Measurements from ENCODE around the gene RAB3IL1.

Gene RAB3IL1

GRCh38 chr11:61912530-61912898 lies 4.9 kb downstream of the RAB3IL1 start:
- TF ChIP-seq CTCF (IDR thresholded peaks at IDR 0.05; ENCODE audit: control extremely low read depth, extremely low read depth, low read depth, missing control alignments) = no peak
- ChIA-PET CTCF (interaction anchor here (1.3 to 7.9 kb wide), 2 partner anchors 15 to 169 kb away, joined by 4 to 80 read pairs; no protein-coding TSS in a partner anchor), POLR2A (interaction anchor here (0.6 kb wide), 1 partner anchor 265 kb away, joined by 3 read pairs; no protein-coding TSS in a partner anchor)
- DNase-seq (ENCODE audit: extremely low spot score) = no peak

DNA sequence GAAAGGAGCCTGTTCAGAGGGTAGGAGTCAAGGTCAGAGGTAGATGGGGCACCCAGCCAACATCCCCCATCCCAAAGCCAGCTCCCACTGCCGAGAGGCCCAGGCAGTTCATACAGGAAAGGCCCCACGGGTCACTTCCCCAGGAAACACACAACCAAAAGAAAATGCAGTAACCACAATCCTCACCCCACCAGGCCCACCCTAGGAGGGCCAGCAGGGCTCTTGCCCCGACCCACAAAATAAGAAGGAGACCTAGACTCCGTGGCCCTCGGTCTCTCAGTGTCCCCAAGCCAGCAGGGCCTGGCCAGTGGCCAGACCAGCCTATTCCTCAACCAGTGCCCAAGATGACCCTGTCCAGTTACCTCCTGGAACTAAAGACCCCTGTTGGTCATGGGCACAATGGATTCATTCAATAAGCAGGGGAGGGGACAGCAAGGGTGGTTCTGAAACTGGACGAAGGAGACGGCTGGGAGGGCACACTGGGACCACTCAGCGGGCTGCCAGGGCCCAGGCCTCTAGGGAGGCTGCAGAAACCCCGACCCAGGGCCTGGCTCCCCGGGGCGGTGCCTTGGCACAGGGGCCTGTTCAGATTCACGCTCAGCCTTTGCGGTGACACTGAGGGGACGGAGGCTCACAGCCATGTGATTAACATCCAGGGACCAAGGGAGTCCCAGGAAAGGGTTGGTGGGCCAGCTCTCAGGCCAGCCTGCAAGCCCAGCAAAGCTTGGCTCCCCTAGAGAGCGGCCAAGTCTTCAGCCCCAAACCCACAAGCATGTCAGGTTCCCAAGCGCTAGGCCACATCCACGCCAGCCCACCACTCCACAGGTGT lies 5.5 kb downstream of the RAB3IL1 start:
- POLR2A ChIA-PET = interaction anchor here (0.6 kb wide), 1 partner anchor 264 kb away, joined by 3 read pairs; no protein-coding TSS in a partner anchor
- TF ChIP-seq CTCF (IDR thresholded peaks at IDR 0.05; ENCODE audit: control extremely low read depth, extremely low read depth, low read depth, missing control alignments) = no peak
- no peak for DNase-seq (ENCODE audit: extremely low spot score)
- CTCF ChIA-PET = interaction anchor here (1.3 to 7.9 kb wide), 2 partner anchors 14 to 170 kb away, joined by 4 to 80 read pairs; no protein-coding TSS in a partner anchor

GRCh38 chr11:61911128-61911700 lies 6.2 kb downstream of the RAB3IL1 start:
- ChIA-PET CTCF (interaction anchor here (7.9 kb wide), 1 partner anchor 13 kb away, joined by 80 read pairs; no protein-coding TSS in a partner anchor), POLR2A (no interaction called here)
- no peak for TF ChIP-seq CTCF (IDR thresholded peaks at IDR 0.05; ENCODE audit: control extremely low read depth, extremely low read depth, low read depth, missing control alignments)
- DNase-seq (ENCODE audit: extremely low spot score) = no peak

DNA sequence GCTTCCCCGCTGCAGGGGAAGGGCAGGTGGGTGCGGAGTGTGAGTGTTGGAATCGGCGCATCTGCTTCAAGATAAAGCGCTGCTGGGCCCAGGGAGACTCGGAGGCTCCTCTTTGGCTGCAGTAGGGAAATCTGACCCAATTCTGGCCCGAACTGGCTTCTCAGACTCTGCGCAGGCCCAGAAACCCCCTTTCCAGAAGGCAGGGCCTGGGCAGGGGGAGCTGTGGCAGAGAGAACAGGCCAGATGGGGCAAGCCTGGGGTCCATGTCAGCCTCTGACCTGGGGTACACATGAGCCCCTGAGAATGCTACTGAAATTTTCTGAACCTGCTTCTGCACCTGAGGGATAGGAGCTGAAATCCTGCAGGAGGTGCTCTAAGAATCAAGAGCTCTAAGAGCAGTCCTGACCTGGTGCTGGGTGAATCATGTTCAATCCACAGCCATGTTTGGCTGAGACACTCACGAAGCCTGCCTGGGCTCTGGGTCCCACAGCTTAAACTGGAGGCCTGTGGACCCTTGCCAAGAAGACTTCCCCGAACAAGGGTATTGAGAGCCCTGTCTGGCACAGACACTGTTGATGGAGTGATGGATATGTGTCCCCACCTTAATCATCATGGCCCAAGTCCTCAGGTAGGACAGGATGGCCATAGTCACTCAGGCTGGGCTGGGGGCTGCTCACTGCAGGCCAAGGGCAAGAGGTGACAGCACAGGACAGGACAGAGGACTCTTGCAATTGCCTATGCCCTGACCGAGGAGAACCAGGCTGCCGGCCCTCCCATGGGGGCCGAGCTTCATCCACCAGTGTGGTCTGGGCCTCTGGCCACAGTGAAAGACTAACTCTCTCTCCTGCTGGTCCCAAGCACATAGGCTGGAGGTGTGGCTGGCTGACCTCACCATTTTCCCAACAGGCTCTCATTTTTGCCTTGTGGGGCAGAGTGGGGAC lies 6.9 kb downstream of the RAB3IL1 start:
- TF ChIP-seq CTCF (IDR thresholded peaks at IDR 0.05; ENCODE audit: control extremely low read depth, extremely low read depth, low read depth, missing control alignments) = no peak
- ChIA-PET POLR2A (no interaction called here), CTCF (interaction anchor here (1.2 to 7.9 kb wide), 4 partner anchors 13 to 197 kb away, joined by 6 to 80 read pairs (median 12); no protein-coding TSS in a partner anchor)

DNA sequence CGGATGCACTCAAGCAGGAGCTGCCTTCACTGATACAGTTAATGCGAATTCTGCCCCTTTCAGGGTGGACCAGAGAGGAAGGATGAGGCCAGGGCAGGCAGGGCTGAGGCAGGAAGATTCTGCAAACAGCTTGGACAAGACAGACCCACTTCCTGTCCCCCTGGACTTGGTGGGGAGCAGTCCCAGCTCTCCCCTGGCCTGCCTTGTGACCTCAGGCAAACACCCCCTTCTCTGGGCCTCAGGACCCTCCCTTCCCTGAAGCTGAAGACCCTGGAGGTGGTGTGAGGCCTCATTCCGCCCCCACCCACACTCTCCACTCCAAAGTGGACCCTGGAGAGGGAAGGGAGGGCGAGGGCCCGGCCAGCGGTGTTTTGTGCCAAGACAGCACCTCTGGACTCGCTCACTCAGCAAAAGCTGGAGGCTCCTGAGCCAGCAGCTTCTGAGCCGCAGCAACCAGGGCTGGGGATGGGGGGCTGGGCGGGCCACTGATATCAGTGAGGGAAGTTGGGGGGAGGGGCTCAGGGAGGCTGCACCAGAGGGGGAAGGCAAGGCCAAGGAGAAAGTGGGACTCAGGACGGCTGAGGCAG lies 8.5 kb downstream of the RAB3IL1 start:
- TF ChIP-seq CTCF (IDR thresholded peaks at IDR 0.05; ENCODE audit: control extremely low read depth, extremely low read depth, low read depth, missing control alignments) = no peak
- no peak for DNase-seq (ENCODE audit: extremely low spot score)
- POLR2A ChIA-PET = interaction anchor here (0.6 kb wide), 1 partner anchor 39 kb away, joined by 3 read pairs; no protein-coding TSS in a partner anchor
- CTCF ChIA-PET = interaction anchor here (1.2 to 7.9 kb wide), 6 partner anchors 11 to 199 kb away, joined by 4 to 80 read pairs (median 7); no protein-coding TSS in a partner anchor

More for the DNA sequence above, 6.9 kb downstream of the RAB3IL1 start:
- DNase-seq (ENCODE audit: extremely low spot score) = no peak

Measured in GM10248 (cell line).